PFSK-1 (cell line): ENCODE data around the gene S100A11.

Experiments
- FOXP2 ChIP-seq: optimal IDR thresholded peaks from 2 replicates; pipeline ENCODE3; 2011; ENCODE audit warnings: borderline replicate concordance, control low read depth, inconsistent platforms; ENCODE audit not compliant: insufficient read depth; ENCODE audit errors: extremely low read length, extremely low read depth
- POLR2AphosphoS5 ChIP-seq: IDR thresholded peaks from 2 replicates; pipeline ENCODE4 v1.6.1; 2012; ENCODE audit warnings: low read depth, mild to moderate bottlenecking, control low read depth, low read length, moderate library complexity
- REST ChIP-seq, 2 experiments: IDR thresholded peaks; 2 replicates each; pipeline versions ENCODE4 v1.6.1 to v1.8.0; 2011 to 2012; ENCODE audit warnings: low read depth in 2 of 2, low read length in 2 of 2, control low read depth in 1 of 2, inconsistent platforms in 1 of 2, mild to moderate bottlenecking in 1 of 2, moderate library complexity in 1 of 2; ENCODE audit not compliant: insufficient read depth in 1 of 2
- SIN3A ChIP-seq: IDR thresholded peaks from 2 replicates; pipeline ENCODE4 v1.6.1; 2012; ENCODE audit warnings: mild to moderate bottlenecking, low read length, moderate library complexity, borderline replicate concordance; ENCODE audit not compliant: insufficient read depth
- TAF1 ChIP-seq: IDR thresholded peaks from 2 replicates; pipeline ENCODE4 v1.6.1; 2012; ENCODE audit warnings: low read length, control low read depth, borderline replicate concordance; ENCODE audit not compliant: insufficient read depth

GRCh38 chr1:152007047-152007446 is 29.8 kb downstream of the S100A11 start:
- TF ChIP-seq SIN3A (no peak), REST (IDR thresholded peaks at IDR 0.05; ENCODE audit: insufficient read depth in 1 of 2, low read depth in 2 of 2, low read length in 2 of 2) (no peak), POLR2AphosphoS5 (no peak), TAF1 (no peak), FOXP2 (no peak)
